OCI-LY3 (cell line): Measurements from ENCODE around the gene GALNT3.

Experiments used
- H2AFZ ChIP-seq: fragments of 200-600, 300-600 bp; shearing (Covaris generic); 2 replicates; pipeline ENCODE4 v1.6.0; 2014; ENCODE audit warnings: antibody characterized with exemption, low read depth, low read length
- H3K27ac ChIP-seq: fragments of 200-600, 300-600 bp; sonication (generic); 2 replicates; pipeline ENCODE4 v1.5.1; 2014; ENCODE audit warnings: mild to moderate bottlenecking, low read length, moderate library complexity, mixed read lengths
- H3K27me3 ChIP-seq: fragments of 200-600, 300-600 bp; sonication (generic); 2 replicates; pipeline ENCODE4 v1.6.1; 2014; ENCODE audit warnings: low read depth, low read length, mixed read lengths
- H3K36me3 ChIP-seq: fragments of 200-600, 300-600 bp; sonication (generic); replicated peaks from 2 replicates; pipeline ENCODE3; 2014; ENCODE audit warnings: low read depth, low read length, mixed read lengths
- H3K4me1 ChIP-seq: fragments of 300-600, 200-600 bp; sonication (generic); 2 replicates; pipeline ENCODE4 v1.6.1; 2014; ENCODE audit warnings: low read length, mixed read lengths
- H3K4me2 ChIP-seq: fragments of 200-600, 300-600 bp; sonication (generic); 2 replicates; pipeline ENCODE4 v1.6.1; 2014; ENCODE audit warnings: low read length, mixed read lengths
- H3K4me3 ChIP-seq: fragments of 300-600, 200-600 bp; sonication (generic); 2 replicates; pipeline ENCODE4 v1.5.1; 2014; ENCODE audit warnings: antibody characterized with exemption, mild to moderate bottlenecking, low read length, moderate library complexity
- H3K79me2 ChIP-seq: fragments of 300-600, 200-600 bp; shearing (Covaris generic); 2 replicates; pipeline ENCODE4 v1.6.1; 2014; ENCODE audit warnings: mild to moderate bottlenecking, low read length, mixed read lengths
- H3K9ac ChIP-seq: fragments of 300-600, 200-600 bp; shearing (Covaris generic); 2 replicates; pipeline ENCODE4 v1.6.0; 2014; ENCODE audit warnings: mild to moderate bottlenecking, low read length, moderate library complexity
- H3K9me3 ChIP-seq: fragments of 200-600, 300-600 bp; shearing (Covaris generic); 2 replicates; pipeline ENCODE4 v1.6.1; 2014; ENCODE audit warnings: low read length, mixed read lengths; ENCODE audit not compliant: insufficient read depth
- H4K20me1 ChIP-seq: fragments of 200-600, 300-600 bp; sonication (generic); 2 replicates; pipeline ENCODE4 v1.6.1; 2016; ENCODE audit warnings: low read length, mixed read lengths; ENCODE audit not compliant: insufficient read depth
- CTCF ChIP-seq: fragments of 200-600, 300-600 bp; sonication (generic); IDR thresholded peaks from 2 replicates; pipeline ENCODE4 v1.5.1; 2014; ENCODE audit warnings: antibody characterized with exemption, low read length, low read depth
- EZH2phosphoT487 ChIP-seq: fragments of 200-600 bp; shearing (Covaris generic); IDR thresholded peaks from 2 replicates; pipeline ENCODE4 v1.6.1; 2018; ENCODE audit warnings: antibody characterized with exemption, mixed run types, low read depth

GALNT3 gene

GRCh38 chr2:165804719-165805118, 10.7 kb upstream of the GALNT3 start:
- Histone ChIP-seq H3K36me3 (no peaks in the 10 kb centered on the region), H3K27me3 (no peaks in the 10 kb centered on the region), H3K4me1 (no peaks in the 10 kb centered on the region), H3K4me3 (no peak overlapping the region), H3K9me3 (no peaks in the 10 kb centered on the region), H3K79me2 (no peaks in the 10 kb centered on the region), H3K9ac (no peak overlapping the region), H3K27ac (no peak overlapping the region), H3K4me2 (no peak overlapping the region), H2AFZ (no peak overlapping the region), H4K20me1 (no peaks in the 10 kb centered on the region)
- no peak for TF ChIP-seq CTCF
- TF ChIP-seq EZH2phosphoT487, result no peak

- H3K4me1 ChIP-seq, result no peaks in the 10 kb centered on the region
- no peak overlapping the region for H2AFZ ChIP-seq
- no peaks in the 10 kb centered on the region for H3K27me3 ChIP-seq
- H4K20me1 ChIP-seq, result no peaks in the 10 kb centered on the region
- no peak overlapping the region for H3K27ac ChIP-seq
- no peak overlapping the region for H3K9ac ChIP-seq
- H3K9me3 ChIP-seq, result no peaks in the 10 kb centered on the region
- H3K36me3 ChIP-seq, result no peaks in the 10 kb centered on the region
- TF ChIP-seq EZH2phosphoT487 (no peak), CTCF (no peak)
- no peak overlapping the region for H3K4me2 ChIP-seq
- H3K4me3 ChIP-seq, result no peak overlapping the region
- H3K79me2 ChIP-seq, result no peaks in the 10 kb centered on the region
Measured at GRCh38 chr2:165803123-165803760, 9.2 kb upstream of the GALNT3 start.

GRCh38 chr2:165801176-165801575, 7.1 kb upstream of the GALNT3 start:
- TF ChIP-seq CTCF, result no peak
- no peak for TF ChIP-seq EZH2phosphoT487
- Histone ChIP-seq H3K36me3 (no peaks in the 10 kb centered on the region), H3K4me2 (no peak overlapping the region), H3K27ac (no peak overlapping the region), H3K4me3 (no peak overlapping the region), H3K9me3 (no peaks in the 10 kb centered on the region), H3K27me3 (no peaks in the 10 kb centered on the region), H4K20me1 (no peaks in the 10 kb centered on the region), H3K4me1 (no peaks in the 10 kb centered on the region), H3K9ac (no peak overlapping the region), H3K79me2 (no peaks in the 10 kb centered on the region), H2AFZ (no peak overlapping the region)

DNA sequence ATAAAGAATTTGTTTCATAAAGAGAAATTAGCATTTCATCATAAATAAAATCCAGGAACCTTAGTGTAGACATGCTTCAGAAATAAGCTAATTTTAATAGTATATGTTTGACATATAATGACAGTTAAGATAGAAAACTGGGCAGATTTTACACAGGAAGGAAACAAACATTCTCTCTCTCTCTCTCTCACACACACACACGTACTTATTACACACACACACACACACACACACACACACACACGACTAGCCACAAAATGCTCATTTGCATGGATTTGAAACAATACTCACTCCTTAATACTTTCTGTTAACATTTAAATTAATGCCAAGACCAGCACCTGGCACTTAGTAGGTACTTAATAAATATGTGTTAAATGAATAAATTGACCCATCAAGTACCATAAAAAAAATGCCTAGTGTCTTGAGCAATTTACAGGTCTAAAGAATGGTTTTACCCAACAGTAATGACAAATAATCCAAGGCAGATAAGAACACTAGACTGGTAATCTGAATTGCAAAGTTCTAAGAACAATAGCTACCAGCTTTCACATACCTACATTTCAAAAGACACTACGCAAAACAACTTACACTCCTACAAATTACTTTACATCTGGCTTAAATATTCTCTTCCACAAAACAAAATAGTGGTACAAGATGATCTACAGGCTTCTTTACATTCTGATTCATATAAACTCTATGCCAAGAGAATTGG, 2.9 kb upstream of the GALNT3 start:
- no peak overlapping the region for H3K9ac ChIP-seq
- no peak for TF ChIP-seq EZH2phosphoT487
- no peak for TF ChIP-seq CTCF
- no peaks in the 10 kb centered on the region for H3K79me2 ChIP-seq
- peaks cover 12% of the 10 kb centered on the region for H3K4me1 ChIP-seq
- H3K4me3 ChIP-seq, result no peak overlapping the region
- no peaks in the 10 kb centered on the region for H3K36me3 ChIP-seq
- no peak overlapping the region for H2AFZ ChIP-seq
- no peak overlapping the region for H3K4me2 ChIP-seq
- H3K27me3 ChIP-seq, result peaks cover 25% of the 10 kb centered on the region
- no peak overlapping the region for H3K27ac ChIP-seq
- H4K20me1 ChIP-seq, result no peaks in the 10 kb centered on the region
- H3K9me3 ChIP-seq, result no peaks in the 10 kb centered on the region
